GM10248 (cell line): ENCODE measurements around the gene TMPRSS6.

ENCODE experiments used
- CTCF ChIA-PET: fragments of 300-600 bp; sonication (Branson Sonifier 250); formaldehyde crosslinking; extraction: SDS; loops from one replicate; lab custom pipeline; 2021; ENCODE audit warnings: antibody characterized with exemption; lab: Yijun Ruan, JAX
- POLR2A ChIA-PET: fragments of 350-650 bp; sonication (Branson Sonifier 250); formaldehyde crosslinking; extraction: SDS; loops from one replicate; lab custom pipeline; 2020; ENCODE audit warnings: antibody characterized with exemption; lab: Yijun Ruan, JAX
- DNase-seq: peaks from one replicate; pipeline ENCODE4 v3.0.0; 2012; ENCODE audit errors: extremely low spot score
- TF ChIP-seq, protein P1 (sequence below): IDR thresholded peaks from 2 replicates; pipeline ENCODE4 v1.5.1; 2012; ENCODE audit warnings: mild to moderate bottlenecking, low read depth; ENCODE audit errors: extremely low read depth, missing control alignments, control extremely low read depth

Gene TMPRSS6

DNA sequence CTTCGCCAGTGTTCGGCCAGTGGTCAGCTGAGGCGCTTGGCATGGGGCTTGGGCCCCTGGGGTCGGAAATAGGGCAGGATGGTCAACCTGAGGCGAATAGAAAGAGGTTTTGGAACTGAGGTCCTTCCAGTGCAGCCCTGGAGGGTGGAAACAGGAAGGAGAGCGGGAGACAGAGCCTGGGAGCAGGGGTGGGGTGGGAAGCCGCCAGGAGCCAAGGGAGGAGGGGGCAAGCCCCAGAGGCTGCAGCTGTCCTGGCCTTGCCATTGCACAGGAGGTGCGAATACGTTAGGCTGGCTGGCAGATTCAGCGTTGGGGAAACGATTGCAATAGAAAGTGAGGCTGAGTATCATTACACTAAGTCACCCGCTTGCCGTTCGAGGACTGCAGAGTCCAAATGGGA, 71.8 kb downstream of the TMPRSS6 start:
- ChIA-PET POLR2A (no interaction called here), CTCF (interaction anchor here (1.0 kb wide), 1 partner anchor 14 kb away, joined by 3 read pairs; no protein-coding TSS in a partner anchor)
- DNase-seq: no peak
- TF ChIP-seq, protein P1, sequence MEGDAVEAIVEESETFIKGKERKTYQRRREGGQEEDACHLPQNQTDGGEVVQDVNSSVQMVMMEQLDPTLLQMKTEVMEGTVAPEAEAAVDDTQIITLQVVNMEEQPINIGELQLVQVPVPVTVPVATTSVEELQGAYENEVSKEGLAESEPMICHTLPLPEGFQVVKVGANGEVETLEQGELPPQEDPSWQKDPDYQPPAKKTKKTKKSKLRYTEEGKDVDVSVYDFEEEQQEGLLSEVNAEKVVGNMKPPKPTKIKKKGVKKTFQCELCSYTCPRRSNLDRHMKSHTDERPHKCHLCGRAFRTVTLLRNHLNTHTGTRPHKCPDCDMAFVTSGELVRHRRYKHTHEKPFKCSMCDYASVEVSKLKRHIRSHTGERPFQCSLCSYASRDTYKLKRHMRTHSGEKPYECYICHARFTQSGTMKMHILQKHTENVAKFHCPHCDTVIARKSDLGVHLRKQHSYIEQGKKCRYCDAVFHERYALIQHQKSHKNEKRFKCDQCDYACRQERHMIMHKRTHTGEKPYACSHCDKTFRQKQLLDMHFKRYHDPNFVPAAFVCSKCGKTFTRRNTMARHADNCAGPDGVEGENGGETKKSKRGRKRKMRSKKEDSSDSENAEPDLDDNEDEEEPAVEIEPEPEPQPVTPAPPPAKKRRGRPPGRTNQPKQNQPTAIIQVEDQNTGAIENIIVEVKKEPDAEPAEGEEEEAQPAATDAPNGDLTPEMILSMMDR: no peak

GRCh38 chr22:37036655-37037377, 72.7 kb downstream of the TMPRSS6 start:
- TF ChIP-seq, protein P1: no peak
- ChIA-PET POLR2A (no interaction called here), CTCF (interaction anchor here (1.7 to 2.7 kb wide), 3 partner anchors 8 to 15 kb away, joined by 4 to 14 read pairs (median 6); no protein-coding TSS in a partner anchor)
- no peak for DNase-seq

GRCh38 chr22:37033605-37034430, 75.7 kb downstream of the TMPRSS6 start:
- no peak for DNase-seq
- POLR2A ChIA-PET: interaction anchor here (0.5 kb wide), 1 partner anchor 9 kb away, joined by 3 read pairs; no protein-coding TSS in a partner anchor
- TF ChIP-seq, protein P1: no peak
- CTCF ChIA-PET: interaction anchor here (1.3 to 4.7 kb wide), 4 partner anchors 8 to 252 kb away, joined by 4 to 37 read pairs (median 9); no protein-coding TSS in a partner anchor

DNA sequence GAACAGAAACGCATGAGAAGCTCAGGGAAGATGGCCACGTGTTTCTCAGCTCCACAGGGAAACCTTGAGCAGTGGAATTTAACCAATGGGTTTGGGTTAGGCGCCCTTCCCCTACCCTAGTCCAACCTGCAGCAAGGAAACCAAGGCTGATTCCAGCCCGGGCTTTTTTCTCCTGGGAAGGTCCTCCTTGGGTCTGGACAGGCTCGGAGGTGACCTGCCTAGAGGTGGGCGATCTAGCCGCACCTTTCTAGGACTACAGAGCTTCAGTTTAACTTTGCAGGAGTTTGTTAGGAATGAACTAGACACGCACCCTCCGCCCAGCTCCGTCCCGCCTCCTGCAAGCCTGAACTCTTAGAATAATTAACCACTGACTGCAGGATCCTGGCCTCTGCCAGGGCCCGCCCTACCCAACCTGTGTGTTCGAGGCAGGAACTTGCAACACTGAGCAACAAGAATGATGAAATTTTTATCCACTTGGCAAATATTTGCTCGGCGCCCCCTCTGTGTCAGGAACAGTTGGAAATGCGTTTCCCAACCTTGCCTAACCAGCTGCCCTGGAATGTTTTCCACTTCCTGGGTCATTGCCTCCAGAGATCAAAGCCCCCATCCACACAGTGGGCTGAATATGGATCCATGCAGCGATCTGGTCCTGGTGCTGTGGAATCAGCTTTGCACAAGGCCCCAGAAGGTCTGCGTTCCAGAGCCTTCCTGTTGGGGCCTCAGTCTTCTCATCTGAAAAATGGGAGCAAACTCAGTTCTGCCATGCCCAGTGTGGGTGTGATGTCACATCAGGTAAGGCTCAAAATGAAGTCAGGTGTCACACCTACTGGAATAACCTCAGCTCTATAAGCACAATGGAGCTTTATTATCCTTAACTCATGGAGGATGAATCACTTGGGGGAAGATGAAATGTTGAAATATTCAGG, 76.7 kb downstream of the TMPRSS6 start:
- no peak for DNase-seq
- TF ChIP-seq, protein P1: no peak
- ChIA-PET POLR2A (no interaction called here), CTCF (interaction anchor here (0.8 to 4.7 kb wide), 5 partner anchors 12 to 251 kb away, joined by 3 to 37 read pairs (median 4); no protein-coding TSS in a partner anchor)

DNA sequence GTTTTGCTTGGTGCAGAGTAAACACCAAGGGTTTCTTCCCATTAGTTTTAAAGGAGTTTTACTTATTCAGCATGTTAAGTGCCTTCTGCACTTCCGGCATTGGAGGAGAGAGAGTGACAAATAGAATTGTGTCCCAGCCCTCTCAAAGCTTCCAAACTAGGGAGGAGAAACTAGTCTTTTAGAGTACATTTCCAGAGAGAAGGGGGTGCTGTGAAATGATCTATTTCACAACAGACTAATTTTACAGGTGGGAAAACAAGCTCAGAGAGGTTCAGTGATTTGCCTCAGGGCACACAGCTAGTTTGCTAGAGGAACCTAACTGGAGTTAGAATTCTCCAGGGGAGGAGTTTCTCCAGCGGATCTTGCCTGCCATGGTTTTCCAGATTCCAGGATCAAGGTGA, 77.4 kb downstream of the TMPRSS6 start:
- DNase-seq: no peak
- TF ChIP-seq, protein P1: no peak
- CTCF ChIA-PET: interaction anchor here (0.8 to 4.7 kb wide), 5 partner anchors 11 to 250 kb away, joined by 3 to 37 read pairs (median 4); no protein-coding TSS in a partner anchor
- POLR2A ChIA-PET: no interaction called here
